ENCODE data around the gene NLGN1.

DNA sequence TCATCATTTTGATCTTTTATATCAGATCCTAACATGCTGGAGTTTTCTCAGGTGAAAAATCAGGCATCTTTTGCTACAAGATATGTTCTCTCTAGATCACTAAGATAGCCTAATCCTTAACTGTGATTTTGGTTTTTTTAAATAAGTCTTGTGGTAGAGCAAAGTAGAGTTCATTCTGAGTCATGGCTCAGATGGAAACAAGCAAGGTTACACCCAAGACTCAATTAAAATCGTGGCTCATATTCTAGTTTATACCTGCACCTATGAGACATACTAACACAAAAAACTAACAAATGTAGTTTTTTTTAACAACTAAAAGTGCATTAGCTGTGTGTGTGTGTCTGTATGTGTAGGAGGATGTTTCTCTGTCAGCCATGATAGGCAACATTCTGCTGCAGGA is 428.2 kb downstream of the NLGN1 start:
- TF ChIP-seq, protein P1, sequence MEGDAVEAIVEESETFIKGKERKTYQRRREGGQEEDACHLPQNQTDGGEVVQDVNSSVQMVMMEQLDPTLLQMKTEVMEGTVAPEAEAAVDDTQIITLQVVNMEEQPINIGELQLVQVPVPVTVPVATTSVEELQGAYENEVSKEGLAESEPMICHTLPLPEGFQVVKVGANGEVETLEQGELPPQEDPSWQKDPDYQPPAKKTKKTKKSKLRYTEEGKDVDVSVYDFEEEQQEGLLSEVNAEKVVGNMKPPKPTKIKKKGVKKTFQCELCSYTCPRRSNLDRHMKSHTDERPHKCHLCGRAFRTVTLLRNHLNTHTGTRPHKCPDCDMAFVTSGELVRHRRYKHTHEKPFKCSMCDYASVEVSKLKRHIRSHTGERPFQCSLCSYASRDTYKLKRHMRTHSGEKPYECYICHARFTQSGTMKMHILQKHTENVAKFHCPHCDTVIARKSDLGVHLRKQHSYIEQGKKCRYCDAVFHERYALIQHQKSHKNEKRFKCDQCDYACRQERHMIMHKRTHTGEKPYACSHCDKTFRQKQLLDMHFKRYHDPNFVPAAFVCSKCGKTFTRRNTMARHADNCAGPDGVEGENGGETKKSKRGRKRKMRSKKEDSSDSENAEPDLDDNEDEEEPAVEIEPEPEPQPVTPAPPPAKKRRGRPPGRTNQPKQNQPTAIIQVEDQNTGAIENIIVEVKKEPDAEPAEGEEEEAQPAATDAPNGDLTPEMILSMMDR (IDR thresholded peaks at IDR 0.05), result no peak
- no peak for TF ChIP-seq EP300 (IDR thresholded peaks at IDR 0.05)
- no peak for TF ChIP-seq POLR2AphosphoS5 (IDR thresholded peaks at IDR 0.05)
- no peak for TF ChIP-seq POLR2A (IDR thresholded peaks at IDR 0.05; ENCODE audit: low read depth)
